GM19372 (cell line): Measurements from ENCODE around the gene TPPP.
A peak's percentile ranks its signal among the peaks of the same experiment; 100 is the strongest.
"Not testable (repeated sequence)": the region's sequence is repeated elsewhere in the genome, so short reads cannot be mapped to it uniquely, and the experiment has no call there.

ENCODE experiments used
- ATAC-seq: cut with Tn5 transposase; IDR thresholded peaks from one replicate; pipeline ENCODE4 v1.9.1; 2021; ENCODE audit warnings: mild to moderate bottlenecking, low read depth, moderate library complexity; ENCODE audit not compliant: unreplicated experiment

The TPPP gene

GRCh38 chr5:693271-694041, at the start of gene TPPP:
Gene TPPP (minus strand): TSS chr5:693352. CDS start chr5:678060, 15,292 bp downstream.
- peak; percentile 72 for ATAC-seq

- ATAC-seq: not testable (repeated sequence)
These were observed 49.1 kb upstream of the TPPP start for GRCh38 chr5:742276-742675.

GRCh38 chr5:734145-734544, 41.0 kb upstream of the TPPP start:
- ATAC-seq: not testable (repeated sequence)

- ATAC-seq: not testable (repeated sequence)
These were observed 39.8 kb upstream of the TPPP start for GRCh38 chr5:732754-733454.

DNA sequence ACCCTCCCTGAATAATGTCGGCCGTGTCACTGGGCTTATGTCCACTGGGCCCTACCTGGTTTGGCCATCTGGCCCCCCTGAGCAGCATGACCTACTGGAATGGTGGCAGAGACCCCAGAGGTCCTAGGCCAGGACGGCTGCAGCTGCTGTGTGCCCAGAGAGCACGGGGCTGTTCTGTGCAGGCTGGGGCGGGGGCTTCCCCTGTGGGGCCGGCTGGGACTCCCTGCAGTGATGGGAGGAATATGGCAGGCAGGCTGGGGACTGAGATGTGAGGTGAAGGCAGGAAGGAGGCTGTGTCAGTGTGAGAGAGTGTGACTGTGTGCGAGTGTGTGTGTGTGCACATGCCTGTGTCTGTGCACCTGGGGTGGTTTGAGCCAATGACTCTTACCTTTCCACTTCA, 36.1 kb upstream of the TPPP start:
- not testable (repeated sequence) for ATAC-seq

GRCh38 chr5:727087-727486, 33.9 kb upstream of the TPPP start:
- not testable (repeated sequence) for ATAC-seq

GRCh38 chr5:723865-724264, 30.7 kb upstream of the TPPP start:
- not testable (repeated sequence) for ATAC-seq

DNA sequence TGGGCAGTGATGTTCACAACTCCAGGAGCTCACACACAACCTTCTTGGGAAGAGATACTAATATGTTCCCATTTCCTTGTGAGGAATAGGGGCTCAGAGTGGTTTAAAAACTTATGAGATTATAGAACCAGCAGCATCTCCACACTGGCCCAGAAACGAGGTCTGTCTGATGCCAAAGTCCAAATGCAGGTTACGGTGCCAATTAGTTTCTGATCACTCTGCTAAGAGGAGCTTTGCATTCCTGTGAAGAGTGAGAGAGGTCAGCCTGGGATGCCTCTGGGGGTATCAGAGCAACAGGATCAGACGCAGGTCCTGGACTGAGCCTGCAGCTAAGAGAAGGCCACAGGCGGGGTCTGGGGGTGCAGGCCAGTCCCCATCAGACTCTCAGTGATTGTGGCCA, 30.2 kb upstream of the TPPP start:
- ATAC-seq: not testable (repeated sequence)

- not testable (repeated sequence) for ATAC-seq
These were observed 26.2 kb upstream of the TPPP start for GRCh38 chr5:719379-719778.

GRCh38 chr5:717143-717542, 24.0 kb upstream of the TPPP start:
- ATAC-seq: no peak

GRCh38 chr5:716740-717139, 23.6 kb upstream of the TPPP start:
- not testable (repeated sequence) for ATAC-seq

GRCh38 chr5:715636-716035, 22.5 kb upstream of the TPPP start:
- ATAC-seq: not testable (repeated sequence)

GRCh38 chr5:714215-715118, 21.3 kb upstream of the TPPP start:
- ATAC-seq: not testable (repeated sequence)

GRCh38 chr5:713686-714085, 20.5 kb upstream of the TPPP start:
- not testable (repeated sequence) for ATAC-seq

GRCh38 chr5:708848-709517, 15.8 kb upstream of the TPPP start:
- not testable (repeated sequence) for ATAC-seq

- not testable (repeated sequence) for ATAC-seq
These were observed 15.2 kb upstream of the TPPP start for GRCh38 chr5:708374-708773.

GRCh38 chr5:706127-706526, 13.0 kb upstream of the TPPP start:
- ATAC-seq: not testable (repeated sequence)

DNA sequence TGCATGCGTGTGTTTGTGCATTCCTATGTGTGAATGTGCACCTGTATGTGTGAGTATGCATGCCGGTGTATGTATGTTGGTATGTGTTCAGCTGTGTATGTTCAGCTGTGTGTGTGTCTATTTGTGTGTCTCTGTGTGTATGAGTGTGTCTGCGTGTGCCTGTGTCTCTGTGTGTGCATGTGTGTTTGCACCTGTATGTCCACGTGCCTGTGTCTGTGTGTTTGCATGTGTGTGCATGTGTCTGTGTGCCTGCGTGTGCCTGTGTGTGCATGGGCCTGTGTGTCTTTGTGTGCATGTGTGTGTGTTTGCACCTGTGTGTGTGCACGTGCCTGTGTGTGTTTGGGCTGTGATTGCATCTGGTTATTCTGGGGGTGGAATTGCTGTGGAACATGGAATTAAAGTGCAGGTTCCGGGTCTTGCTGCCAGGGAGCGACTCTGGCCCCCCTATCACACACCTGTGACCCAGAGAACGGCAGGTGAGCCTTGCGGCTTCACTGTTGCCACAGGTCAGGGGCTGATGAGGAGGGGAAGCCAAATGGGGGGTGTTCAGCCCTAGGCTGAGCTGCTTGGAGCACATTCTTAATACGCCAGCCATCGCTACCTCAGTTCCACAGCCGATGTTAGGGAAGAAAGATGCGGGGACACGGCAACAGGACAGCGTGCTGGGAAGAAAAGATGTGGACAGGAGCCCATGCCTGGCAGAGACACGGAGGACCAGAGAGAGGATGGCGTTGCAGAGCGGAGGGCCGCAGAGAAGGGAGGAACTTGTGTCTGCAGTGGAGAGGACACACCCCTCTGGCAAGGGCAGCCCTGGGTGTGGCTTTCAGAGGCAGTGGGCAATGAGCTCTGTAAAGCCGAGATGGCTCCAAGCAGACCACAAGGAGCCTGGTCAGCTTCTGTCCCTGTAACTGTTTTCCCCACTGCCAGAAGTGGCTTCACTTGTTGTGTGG, 3.9 kb upstream of the TPPP start:
- ATAC-seq: not testable (repeated sequence)

DNA sequence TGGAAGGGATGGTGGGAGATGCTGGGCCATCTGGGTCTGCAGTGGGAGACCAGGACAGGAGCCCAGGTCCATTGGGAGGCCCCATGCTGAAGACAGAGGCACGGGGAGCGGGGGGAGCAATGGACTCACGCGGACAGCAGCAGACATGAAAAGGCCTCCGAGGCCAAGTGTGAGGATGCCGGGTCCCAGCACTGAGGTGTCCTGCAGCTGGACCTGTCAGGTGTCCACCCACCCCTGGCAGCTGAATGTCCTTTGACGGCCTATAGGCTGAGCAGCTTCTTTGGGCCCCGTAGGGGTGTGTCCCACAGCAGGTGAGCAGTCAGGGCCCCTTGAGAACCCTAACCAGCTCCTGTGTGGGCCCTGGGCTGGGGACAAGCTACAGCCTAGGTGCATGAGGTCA, 3.0 kb upstream of the TPPP start:
- not testable (repeated sequence) for ATAC-seq
